Muscle of arm (tissue), 12 donors: ENCODE data around the gene CUBN. TPM values are rescaled to one million over a fixed set of nuclear protein-coding genes. Genes with fewer than 3 reads are reported as not detected.

Experiments used
- DNase-seq: peaks from one replicate; pipeline ENCODE4 v3.0.0-alpha.2; 2013
- polyA plus RNA-seq, 12 donors: library from polyadenylated mRNA; unstranded; fragments of 120-200 nt; gene quantifications; one replicate each; pipeline ENCODE4 v1.2.1, GENCODE V29; 2013; ENCODE audit not compliant: insufficient read length in 12 of 12

Gene CUBN
- polyA plus RNA-seq, 12 donors = 1.6 to 15.6 (median 2.7) TPM; not detected in 1

GRCh38 chr10:16952610-16953009 lies 177.0 kb downstream of the CUBN start:
- DNase-seq = no peak

GRCh38 chr10:16952080-16952479 lies 177.5 kb downstream of the CUBN start:
- no peak for DNase-seq

GRCh38 chr10:16950656-16951601 lies 178.7 kb downstream of the CUBN start:
- no peak for DNase-seq

DNA sequence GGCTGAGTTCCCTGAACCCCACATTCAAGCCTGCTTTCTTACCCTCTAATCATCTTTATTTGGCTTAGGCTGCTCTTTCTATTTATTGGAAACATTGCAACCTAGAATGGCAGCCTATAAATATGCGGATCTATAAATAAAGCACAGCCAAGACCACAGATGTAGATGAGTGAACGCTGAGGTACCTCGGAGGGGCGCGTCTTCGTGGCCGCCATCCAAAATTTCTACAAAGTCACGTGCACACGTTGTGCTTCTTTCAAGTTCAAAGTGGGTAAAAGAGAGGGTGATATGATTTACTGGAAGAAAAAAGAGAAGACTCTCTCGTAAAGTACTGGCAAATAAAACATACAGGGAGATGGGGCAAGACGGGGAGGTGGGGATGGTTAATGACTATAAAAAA lies 179.8 kb downstream of the CUBN start:
- DNase-seq = no peak

DNA sequence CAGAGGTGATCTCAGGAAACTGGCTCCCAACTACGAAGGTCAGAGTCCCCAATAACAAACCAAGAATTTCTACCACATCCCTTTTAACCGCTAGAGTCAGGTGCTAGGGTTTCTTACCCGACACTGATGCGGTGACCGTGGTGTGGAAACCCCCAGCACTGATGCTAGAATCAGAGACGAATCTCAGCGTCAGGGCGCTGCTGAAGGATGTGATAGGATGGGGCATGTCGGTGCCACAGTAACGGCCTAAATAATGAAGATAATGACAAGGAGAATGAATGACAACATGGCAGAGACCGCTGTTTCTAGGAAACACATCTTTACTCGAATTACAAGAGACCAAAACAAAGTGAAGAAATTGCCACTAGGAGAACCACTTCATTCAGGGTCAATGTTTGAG lies 181.2 kb downstream of the CUBN start:
- no peak for DNase-seq

DNA sequence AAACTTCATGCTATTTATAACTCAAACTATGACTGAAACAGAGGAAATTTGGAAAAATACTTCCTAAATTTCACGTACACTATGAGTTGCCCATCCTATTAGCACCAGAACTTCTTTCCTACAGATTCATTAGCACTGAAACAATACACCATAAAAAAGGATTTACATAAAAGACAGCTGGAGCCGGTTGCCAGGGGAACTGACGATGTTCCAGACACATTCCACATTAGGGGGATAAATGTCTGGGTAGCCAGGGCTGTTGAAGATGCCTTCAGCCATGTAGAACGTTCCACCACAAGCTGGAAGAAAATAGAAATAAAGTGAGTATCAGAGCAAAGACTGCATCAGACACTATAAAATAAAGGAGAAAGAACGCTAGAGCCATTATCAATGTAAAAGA lies 182.5 kb downstream of the CUBN start:
- DNase-seq = no peak

- no peak for DNase-seq
These were observed 184.0 kb downstream of the CUBN start for GRCh38 chr10:16945593-16945992.

GRCh38 chr10:16944986-16945385 lies 184.6 kb downstream of the CUBN start:
- DNase-seq = no peak

DNA sequence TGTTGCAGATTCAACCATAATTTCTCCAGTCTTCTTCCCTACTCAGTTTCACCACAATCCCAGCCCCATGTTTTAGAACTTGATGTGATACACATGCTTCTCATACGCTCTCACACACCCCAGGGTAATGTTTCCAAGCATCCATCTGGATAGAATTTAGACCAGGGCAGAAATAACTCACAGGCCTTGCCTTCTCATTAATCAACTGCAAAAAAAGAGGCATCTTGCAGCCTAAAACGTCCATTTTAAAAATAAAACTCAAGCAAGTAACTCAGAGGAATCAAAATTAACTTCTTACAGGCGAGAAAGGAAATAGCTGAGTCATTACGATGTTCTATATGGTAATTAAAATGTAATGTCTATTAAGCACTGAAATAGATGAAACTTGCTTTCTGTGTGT lies 185.2 kb downstream of the CUBN start:
- no peak for DNase-seq

- no peak for DNase-seq
These were observed 186.0 kb downstream of the CUBN start for GRCh38 chr10:16943295-16944285.

DNA sequence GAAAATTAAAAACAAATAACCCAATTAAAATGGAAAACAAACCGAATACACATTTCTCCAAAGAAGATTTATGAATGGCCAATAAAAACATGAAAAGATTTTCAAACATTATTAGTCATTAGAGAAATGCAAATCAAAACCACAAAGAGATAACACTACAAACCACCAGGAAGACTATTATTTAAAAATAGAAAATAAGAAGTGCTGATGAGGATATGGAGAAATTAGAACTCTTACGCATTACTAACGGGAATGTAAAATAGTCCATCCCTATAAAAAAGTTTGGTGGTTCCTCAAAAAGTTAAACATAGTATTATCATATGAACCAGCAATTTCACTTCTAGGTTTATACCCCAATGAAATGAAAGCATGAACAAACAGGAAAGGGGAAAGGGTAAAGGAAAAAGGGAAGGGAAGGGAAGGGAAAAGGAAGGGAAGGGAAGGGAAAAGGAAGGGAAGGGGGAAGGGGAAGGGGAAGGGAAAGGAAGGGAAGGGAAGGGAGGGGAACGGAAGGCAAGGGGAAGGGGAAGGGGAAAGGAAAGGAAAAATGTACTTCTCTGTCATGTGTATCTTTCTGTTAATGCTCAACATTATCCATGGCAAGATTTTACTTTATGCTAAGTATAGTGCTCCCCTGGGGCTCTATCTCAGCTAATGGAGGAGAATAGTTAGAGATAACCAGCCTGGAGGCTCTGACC lies 187.1 kb downstream of the CUBN start:
- DNase-seq = no peak

DNA sequence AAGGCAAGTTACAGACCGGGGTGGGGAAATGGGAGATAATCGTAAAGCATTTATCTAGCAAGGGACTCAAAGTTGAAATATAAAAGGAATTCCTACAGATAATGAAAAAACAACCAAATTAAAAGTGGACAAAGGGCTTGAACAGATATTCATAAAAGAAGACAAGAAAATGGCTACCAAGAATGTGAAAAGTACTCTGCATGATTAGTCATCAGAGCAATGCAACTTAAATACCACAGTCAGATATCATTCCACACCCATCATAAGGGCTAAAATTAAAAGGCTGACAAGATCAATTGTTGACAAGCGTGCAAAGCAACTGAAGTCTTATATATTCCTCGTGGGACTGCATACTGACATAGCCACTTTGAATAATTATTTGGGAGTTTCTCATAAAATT lies 187.7 kb downstream of the CUBN start:
- no peak for DNase-seq

- no peak for DNase-seq
These were observed 188.5 kb downstream of the CUBN start for GRCh38 chr10:16941067-16941466.

DNA sequence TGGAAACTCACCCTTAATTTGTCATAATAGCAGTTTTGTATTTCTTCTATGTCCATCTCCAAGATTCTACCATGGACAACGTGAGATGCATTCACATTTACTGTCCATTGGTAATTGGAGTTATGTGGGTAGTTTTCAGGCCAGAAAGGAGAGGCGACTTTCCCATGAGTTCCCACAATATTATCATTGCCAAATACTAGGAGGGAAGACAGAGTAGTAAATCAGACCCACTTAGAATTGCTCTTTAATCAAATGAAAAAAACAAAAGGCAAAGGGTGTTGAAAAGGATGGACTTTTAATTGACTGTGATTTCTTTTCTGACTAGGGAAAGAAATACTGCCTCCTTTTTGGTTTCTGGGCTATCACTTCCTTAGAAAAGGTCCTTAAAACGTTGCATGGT lies 190.7 kb downstream of the CUBN start:
- DNase-seq = no peak

DNA sequence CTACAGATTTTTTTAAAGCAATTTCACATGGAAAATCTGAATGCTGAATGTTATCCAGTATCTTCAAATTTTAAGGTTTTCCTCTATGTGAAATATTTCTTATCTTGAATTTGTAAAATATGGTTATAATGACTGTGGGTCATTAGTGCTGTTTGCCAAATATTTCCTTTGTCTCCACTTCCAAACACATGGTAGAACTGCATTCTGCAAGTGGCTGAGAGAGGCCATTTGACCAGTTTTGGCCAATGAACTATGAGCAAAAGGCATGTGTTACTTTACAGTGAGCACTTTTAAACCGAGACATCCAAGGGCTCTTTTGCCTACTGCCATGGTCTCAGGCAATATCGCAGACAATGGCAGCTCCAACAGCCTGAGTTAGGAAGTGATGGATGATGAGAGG lies 195.2 kb downstream of the CUBN start:
- DNase-seq = no peak

DNA sequence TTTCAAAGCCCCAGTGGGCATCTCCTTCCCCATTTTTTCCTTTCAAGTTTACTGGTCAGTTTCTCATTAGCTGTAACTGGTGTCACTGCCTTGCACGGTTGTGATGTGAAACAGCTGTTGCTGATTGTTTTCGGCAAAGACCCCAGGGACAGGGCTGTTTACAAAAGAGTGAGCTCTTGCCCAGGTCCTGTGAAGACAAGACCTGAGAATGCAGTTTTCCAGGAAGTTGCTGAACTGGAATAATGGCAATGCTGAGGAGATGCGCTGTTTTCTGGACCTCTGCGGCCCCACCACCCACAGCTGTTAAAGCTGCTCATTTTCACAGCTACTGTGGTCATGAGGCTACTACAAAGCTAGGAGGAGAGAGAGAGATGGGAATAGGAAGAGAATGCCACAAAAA lies 195.8 kb downstream of the CUBN start:
- no peak for DNase-seq

GRCh38 chr10:16931930-16932329 lies 197.7 kb downstream of the CUBN start:
- no peak for DNase-seq

- DNase-seq = no peak
These were observed 199.1 kb downstream of the CUBN start for GRCh38 chr10:16930540-16930939.

GRCh38 chr10:16929069-16929468 lies 200.5 kb downstream of the CUBN start:
- DNase-seq = no peak

DNA sequence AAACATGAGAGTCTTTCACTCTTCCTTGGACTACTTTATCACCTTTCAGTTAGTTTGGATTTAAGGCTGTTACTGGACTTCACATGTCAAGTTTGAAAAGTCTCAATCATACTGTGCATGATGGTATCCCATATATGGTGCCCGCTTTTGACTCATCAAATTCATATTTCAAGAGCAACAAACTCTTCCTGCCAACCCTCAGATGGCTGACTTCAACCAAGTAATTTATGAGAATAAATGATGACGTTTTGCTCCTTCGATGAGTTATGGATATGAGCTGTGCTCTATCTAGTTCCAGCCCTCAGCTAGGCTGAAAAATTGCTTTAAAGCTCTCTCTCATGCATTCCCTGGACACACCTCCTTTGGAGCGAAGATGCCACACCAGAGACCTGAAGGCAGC lies 202.1 kb downstream of the CUBN start:
- no peak for DNase-seq

- no peak for DNase-seq
These were observed 205.9 kb downstream of the CUBN start for GRCh38 chr10:16923726-16924125.

- no peak for DNase-seq
These were observed 206.3 kb downstream of the CUBN start for GRCh38 chr10:16923309-16923708.
